Neural progenitor cell (in vitro differentiated cells): ENCODE data around the gene HIRA. TPM values are rescaled to one million over a fixed set of nuclear protein-coding genes. Genes with fewer than 3 reads are reported as not detected.

Experiments
- DNase-seq: peaks from one replicate; pipeline ENCODE4 v3.0.0-alpha.2; 2016; ENCODE audit warnings: low spot score
- H2AFZ ChIP-seq: fragments of 200-600 bp; sonication (generic); replicated peaks from 2 replicates; pipeline ENCODE4 v1.6.1; 2016; ENCODE audit warnings: antibody characterized with exemption
- H3F3A ChIP-seq: fragments of 200-600 bp; sonication (generic); 2 replicates; pipeline ENCODE4 v1.6.1; 2016; ENCODE audit warnings: antibody characterized with exemption, low read depth
- H3K27ac ChIP-seq: fragments of 200-600 bp; sonication (generic); 2 replicates; pipeline ENCODE4 v1.5.1; 2016; ENCODE audit warnings: mild to moderate bottlenecking
- H3K27me3 ChIP-seq: fragments of 200-600 bp; sonication (generic); 2 replicates; pipeline ENCODE4 v1.6.1; 2016; ENCODE audit warnings: mild to moderate bottlenecking, moderate library complexity
- H3K36me3 ChIP-seq: fragments of 200-600 bp; sonication (generic); 2 replicates; pipeline ENCODE4 v1.5.1; 2016
- H3K4me1 ChIP-seq: fragments of 200-600 bp; sonication (generic); 2 replicates; pipeline ENCODE4 v1.6.1; 2016; ENCODE audit warnings: mixed run types
- H3K4me2 ChIP-seq: fragments of 200-600 bp; sonication (generic); 2 replicates; pipeline ENCODE4 v1.6.1; 2016
- H3K4me3 ChIP-seq: fragments of 200-600 bp; sonication (generic); 2 replicates; pipeline ENCODE4 v1.5.1; 2016
- H3K79me2 ChIP-seq: fragments of 200-600 bp; sonication (generic); 2 replicates; pipeline ENCODE4 v1.6.1; 2016; ENCODE audit warnings: low read depth
- H3K9ac ChIP-seq: fragments of 200-600 bp; sonication (generic); 2 replicates; pipeline ENCODE4 v1.6.1; 2016
- H3K9me3 ChIP-seq: fragments of 200-600 bp; sonication (generic); 2 replicates; pipeline ENCODE4 v1.5.1; 2016; ENCODE audit warnings: low read depth
- H4K20me1 ChIP-seq: fragments of 200-600 bp; sonication (generic); 2 replicates; pipeline ENCODE4 v1.6.1; 2016; ENCODE audit warnings: low read depth
- H3K27ac Mint-ChIP-seq: 3 replicates; pipeline ENCODE4 v1.8.0; 2021; ENCODE audit warnings: mixed read lengths
- H3K27me3 Mint-ChIP-seq: 2 replicates; pipeline ENCODE4 v1.8.0; 2022; ENCODE audit warnings: low read depth, mild to moderate bottlenecking, inconsistent platforms, moderate library complexity, mixed read lengths; ENCODE audit not compliant: insufficient read depth
- H3K36me3 Mint-ChIP-seq: 3 replicates; pipeline ENCODE4 v1.8.0; 2021; ENCODE audit warnings: mixed read lengths
- H3K4me1 Mint-ChIP-seq: 3 replicates; pipeline ENCODE4 v1.8.0; 2021; ENCODE audit warnings: mixed read lengths
- H3K4me3 Mint-ChIP-seq: 3 replicates; pipeline ENCODE4 v1.8.0; 2021; ENCODE audit warnings: mild to moderate bottlenecking, moderate library complexity, mixed read lengths
- H3K9me3 Mint-ChIP-seq: 3 replicates; pipeline ENCODE4 v1.8.0; 2020; ENCODE audit warnings: mixed read lengths
- CTCF ChIP-seq: fragments of 200-600 bp; sonication (generic); IDR thresholded peaks from 2 replicates; pipeline ENCODE4 v1.5.1; 2017; ENCODE audit warnings: antibody characterized with exemption, mild to moderate bottlenecking
- EZH2 ChIP-seq: fragments of 200-600 bp; sonication (generic); IDR thresholded peaks from 2 replicates; pipeline ENCODE4 v1.6.1; 2017; ENCODE audit warnings: antibody characterized with exemption, mild to moderate bottlenecking, moderate library complexity
- EZH2phosphoT487 ChIP-seq: fragments of 200-600 bp; sonication (generic); IDR thresholded peaks from 2 replicates; pipeline ENCODE4 v1.6.1; 2017; ENCODE audit warnings: antibody characterized with exemption
- small RNA-seq: library from RNA; depleted of rRNA; stranded (forward); fragments of <200 nt; gene quantifications from one replicate; pipeline ENCODE3, GENCODE V24; 2015
- total RNA-seq: library from RNA; depleted of rRNA; stranded (reverse); fragments of >200 nt; gene quantifications from 2 replicates; pipeline ENCODE4 v1.2.3, GENCODE V29; 2015; ENCODE audit warnings: low replicate concordance

Gene HIRA
- total RNA-seq, 1 donor from 2014 or later = 18.9 TPM

- peak; percentile 62 for DNase-seq
- H3K27ac Mint-ChIP-seq = no peak overlapping the region
- no peaks in the 10 kb centered on the region for H3K79me2 ChIP-seq
- H3K36me3 Mint-ChIP-seq = no peaks in the 10 kb centered on the region
- peak overlapping the region; percentile 35 for H3K4me2 ChIP-seq
- H3K4me3 ChIP-seq = no peak overlapping the region
- no peaks in the 10 kb centered on the region for H3K36me3 ChIP-seq
- no peaks in the 10 kb centered on the region for H3K9me3 ChIP-seq
- peaks cover 10% of the 10 kb centered on the region for H4K20me1 ChIP-seq
- peaks cover 20% of the 10 kb centered on the region for H3K4me1 Mint-ChIP-seq
- H3K27ac ChIP-seq = no peak overlapping the region
- TF ChIP-seq EZH2phosphoT487 (no peak), EZH2 (no peak)
- H3K4me3 Mint-ChIP-seq = no peak overlapping the region
- H3F3A ChIP-seq = peaks cover 18% of the 10 kb centered on the region
- peaks cover 12% of the 10 kb centered on the region for H3K27me3 Mint-ChIP-seq
- H3K9me3 Mint-ChIP-seq = no peaks in the 10 kb centered on the region
- H3K27me3 ChIP-seq = peaks cover 25% of the 10 kb centered on the region
- no peak overlapping the region for H3K9ac ChIP-seq
- H2AFZ ChIP-seq = no peak overlapping the region
- peaks cover 17% of the 10 kb centered on the region for H3K4me1 ChIP-seq
These were observed 144.3 kb downstream of the HIRA start for GRCh38 chr22:19287076-19287707.

- Mint-ChIP-seq H3K27me3 (peaks cover 10% of the 10 kb centered on the region), H3K4me1 (peaks cover 14% of the 10 kb centered on the region), H3K27ac (no peak overlapping the region), H3K36me3 (no peaks in the 10 kb centered on the region), H3K4me3 (no peak overlapping the region), H3K9me3 (no peaks in the 10 kb centered on the region)
- no peak for DNase-seq
- H3F3A ChIP-seq = peaks cover 18% of the 10 kb centered on the region
- no peak overlapping the region for H2AFZ ChIP-seq
- no peaks in the 10 kb centered on the region for H3K79me2 ChIP-seq
- H4K20me1 ChIP-seq = peaks cover 10% of the 10 kb centered on the region
- no peak for TF ChIP-seq CTCF
- no peak for TF ChIP-seq EZH2phosphoT487
- no peak for TF ChIP-seq EZH2
- peaks cover 17% of the 10 kb centered on the region for H3K4me1 ChIP-seq
- H3K9ac ChIP-seq = no peak overlapping the region
- H3K9me3 ChIP-seq = no peaks in the 10 kb centered on the region
- H3K36me3 ChIP-seq = no peaks in the 10 kb centered on the region
- H3K4me2 ChIP-seq = no peak overlapping the region
- no peak overlapping the region for H3K4me3 ChIP-seq
- H3K27ac ChIP-seq = no peak overlapping the region
- H3K27me3 ChIP-seq = peaks cover 18% of the 10 kb centered on the region
These were observed 145.7 kb downstream of the HIRA start for GRCh38 chr22:19285831-19286230.

Small RNA genes lying within 50 kb of the gene (small RNA-seq; reads per million reads assigned to genes)
- not detected for gene RN7SL168P

Other genes starting within 250 kb of the HIRA start
- 7.9 and 13.7 TPM in 2 replicates for gene CLTCL1, start 140.0 kb downstream of the HIRA start, total RNA-seq
- 15.5 and 17.0 TPM in 2 replicates for gene MRPL40, start 812 bp upstream of the HIRA start, total RNA-seq
- gene C22orf39, start 16.0 kb upstream of the HIRA start, total RNA-seq = 49.5 and 57.0 TPM in 2 replicates
- 37.5 and 37.7 TPM in 2 replicates for gene UFD1, start 47.5 kb upstream of the HIRA start, total RNA-seq
- gene CDC45, start 48.2 kb upstream of the HIRA start, total RNA-seq = 40.9 and 50.7 TPM in 2 replicates
- 0.69 and 4.1 TPM in 2 replicates for gene CLDN5, start 92.7 kb upstream of the HIRA start, total RNA-seq